GM18951 (cell line): ENCODE results near the gene UCKL1.
"Not testable (repeated sequence)": the region's sequence is repeated elsewhere in the genome, so short reads cannot be mapped to it uniquely, and the experiment has no call there.

Source experiments
- POLR2A ChIP-seq: IDR thresholded peaks from 4 replicates; pipeline ENCODE4 v1.6.1; 2011; ENCODE audit warnings: mild to moderate bottlenecking; ENCODE audit not compliant: insufficient read length, insufficient read depth; ENCODE audit errors: extremely low read depth
- in situ Hi-C: fragments of 300-500 bp; cut with MboI; formaldehyde crosslinking; loops from one replicate; pipeline ENCODE4 v1.12.0; 2022; ENCODE audit warnings: low sequenced_read_pairs, mixed read lengths, inconsistent platforms; ENCODE audit not compliant: unreplicated experiment

UCKL1 gene

GRCh38 chr20:63976980-63977738 is 20.9 kb upstream of the UCKL1 start:
- in situ Hi-C loops = no loop called here
- no peak for TF ChIP-seq POLR2A

GRCh38 chr20:63976511-63976910 is 20.3 kb upstream of the UCKL1 start:
- in situ Hi-C loops = not testable (repeated sequence)

- TF ChIP-seq POLR2A = no peak
These were observed 18.4 kb upstream of the UCKL1 start for GRCh38 chr20:63974402-63975200.

GRCh38 chr20:63973636-63974401 is 17.6 kb upstream of the UCKL1 start:
- in situ Hi-C loops = no loop called here
- no peak for TF ChIP-seq POLR2A

More at GRCh38 chr20:63974402-63975200, 18.4 kb upstream of the UCKL1 start:
- in situ Hi-C loops = no loop called here

DNA sequence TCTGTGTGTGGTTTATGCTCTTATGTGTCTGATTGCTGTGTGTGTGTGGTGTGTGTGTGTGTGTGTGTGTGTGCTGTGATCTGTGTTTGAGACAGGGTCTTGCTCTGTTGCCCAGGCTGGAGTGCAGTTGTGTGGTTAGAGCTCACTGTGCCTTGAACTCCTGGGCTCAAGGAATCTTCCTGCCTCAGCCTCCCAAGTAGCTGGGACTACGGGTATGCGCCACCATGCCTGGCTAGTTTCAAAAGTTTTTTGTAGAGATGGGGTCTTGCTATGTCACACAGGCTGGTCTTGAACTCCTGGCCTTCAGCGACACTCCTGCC is 16.9 kb upstream of the UCKL1 start:
- in situ Hi-C loops = no loop called here
- TF ChIP-seq POLR2A = no peak

DNA sequence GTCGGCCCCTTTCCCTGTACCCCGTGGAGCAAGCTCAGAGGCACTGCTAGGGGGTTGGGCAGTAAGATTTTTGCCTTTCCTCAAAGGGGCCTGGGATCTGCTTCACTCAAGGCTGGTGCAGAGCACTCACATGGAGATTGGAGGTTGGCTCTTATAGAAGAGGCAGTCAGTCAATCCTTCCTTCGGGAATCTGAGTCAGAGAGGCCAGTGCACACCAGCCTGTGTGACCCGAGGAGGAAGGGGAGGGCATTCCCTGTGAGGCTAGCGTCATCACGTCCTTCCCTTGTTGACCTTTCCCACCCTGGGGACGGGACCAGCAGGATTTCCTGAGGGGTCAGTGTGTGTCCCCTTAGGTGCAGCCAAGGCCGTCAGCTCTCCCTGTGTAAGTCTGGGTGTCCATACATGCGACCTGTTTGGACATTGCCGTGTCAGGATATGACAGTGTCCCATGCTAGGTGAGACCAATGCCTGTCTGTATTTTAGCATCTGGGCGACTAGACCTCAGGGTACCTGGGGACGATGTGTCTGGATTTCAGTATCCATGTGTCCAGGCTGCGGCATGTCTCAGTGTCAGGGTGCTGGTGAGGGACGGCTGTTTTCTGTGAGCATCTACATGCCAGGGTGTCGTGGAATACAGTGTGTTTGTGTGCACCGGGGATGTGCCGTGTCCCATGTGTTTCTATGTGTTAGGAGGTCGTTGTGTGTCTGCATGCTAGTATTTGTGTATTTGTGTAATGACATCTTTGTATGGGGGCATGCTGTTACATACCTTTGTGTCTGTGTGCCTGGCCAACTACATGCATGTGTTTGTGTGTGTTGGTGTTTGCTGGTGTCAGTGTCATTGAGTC is 16.3 kb upstream of the UCKL1 start:
- no peak for TF ChIP-seq POLR2A
- in situ Hi-C loops = no loop called here

DNA sequence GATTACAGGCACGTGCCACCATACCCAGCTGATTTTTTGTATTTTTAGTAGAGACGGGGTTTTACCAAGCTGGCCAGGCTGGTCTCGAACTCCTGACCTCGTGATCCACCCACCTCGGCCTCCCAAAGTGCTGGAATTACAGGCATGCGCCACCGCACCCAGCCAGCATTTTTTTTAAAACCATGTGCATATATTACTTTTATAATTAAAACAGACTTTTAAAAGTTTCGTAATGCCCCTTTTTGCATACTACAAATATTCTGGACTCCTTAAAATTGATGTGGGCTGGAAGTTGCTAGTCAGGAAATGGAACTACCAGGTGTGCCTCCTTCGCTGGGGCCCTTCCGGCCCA is 15.7 kb upstream of the UCKL1 start:
- in situ Hi-C loops = not testable (repeated sequence)

GRCh38 chr20:63970714-63971431 is 14.7 kb upstream of the UCKL1 start:
- in situ Hi-C loops = no loop called here
- TF ChIP-seq POLR2A = no peak

- in situ Hi-C loops = no loop called here
- TF ChIP-seq POLR2A = peak; percentile 35
These were observed 13.9 kb upstream of the UCKL1 start, which contains the start of gene ZNF512B for GRCh38 chr20:63969838-63970713. TSS of gene ZNF512B (minus strand) at chr20:63969930. CDS start at chr20:63967950, 1,980 bp downstream.

GRCh38 chr20:63968928-63969760 is 12.9 kb upstream of the UCKL1 start:
- in situ Hi-C loops = no loop called here
- TF ChIP-seq POLR2A = peak; percentile 4
